GM18868 (cell line): ENCODE measurements around the gene ADGRD1.
"Not testable (repeated sequence)": the region's sequence is repeated elsewhere in the genome, so short reads cannot be mapped to it uniquely, and the experiment has no call there.

ENCODE experiments used
- ATAC-seq: cut with Tn5 transposase; IDR thresholded peaks from one replicate; pipeline ENCODE4 v1.9.1; 2021; ENCODE audit warnings: mild to moderate bottlenecking, moderate library complexity; ENCODE audit not compliant: unreplicated experiment

ADGRD1 gene

GRCh38 chr12:131113568-131114270, 160.0 kb downstream of the ADGRD1 start:
- no peak for ATAC-seq

- no peak for ATAC-seq
These were observed 160.6 kb downstream of the ADGRD1 start for GRCh38 chr12:131114271-131114670.

GRCh38 chr12:131114942-131115584, 161.4 kb downstream of the ADGRD1 start:
- ATAC-seq: no peak

GRCh38 chr12:131115766-131116467, 162.2 kb downstream of the ADGRD1 start:
- no peak for ATAC-seq

GRCh38 chr12:131116468-131117117, 162.9 kb downstream of the ADGRD1 start:
- ATAC-seq: no peak

- no peak for ATAC-seq
These were observed 163.9 kb downstream of the ADGRD1 start for GRCh38 chr12:131117438-131118245.

- ATAC-seq: no peak
These were observed 164.7 kb downstream of the ADGRD1 start for GRCh38 chr12:131118371-131118770.

GRCh38 chr12:131119345-131119744, 165.6 kb downstream of the ADGRD1 start:
- ATAC-seq: not testable (repeated sequence)

- no peak for ATAC-seq
These were observed 166.2 kb downstream of the ADGRD1 start for GRCh38 chr12:131119936-131120335.

- no peak for ATAC-seq
These were observed 167.1 kb downstream of the ADGRD1 start for GRCh38 chr12:131120831-131121271.

- no peak for ATAC-seq
These were observed 168.1 kb downstream of the ADGRD1 start for GRCh38 chr12:131121705-131122405.

- no peak for ATAC-seq
These were observed 168.9 kb downstream of the ADGRD1 start for GRCh38 chr12:131122631-131123030.

- ATAC-seq: no peak
These were observed 170.1 kb downstream of the ADGRD1 start for GRCh38 chr12:131123817-131124216.

GRCh38 chr12:131124487-131125280, 171.0 kb downstream of the ADGRD1 start:
- no peak for ATAC-seq

GRCh38 chr12:131126662-131127173, 173.0 kb downstream of the ADGRD1 start:
- ATAC-seq: no peak

- ATAC-seq: no peak
These were observed 174.8 kb downstream of the ADGRD1 start for GRCh38 chr12:131128556-131128955.

GRCh38 chr12:131128966-131129619, 175.4 kb downstream of the ADGRD1 start:
- ATAC-seq: not testable (repeated sequence)

- ATAC-seq: no peak
These were observed 176.1 kb downstream of the ADGRD1 start for GRCh38 chr12:131129839-131130238.
